Fibroblast of lung (primary cell): ENCODE results near the gene JAK1. TPM values are rescaled to one million over a fixed set of nuclear protein-coding genes. Genes with fewer than 3 reads are reported as not detected.

Experiments
- DNase-seq, 2 donors: peaks; one replicate each; pipeline versions ENCODE4 v3.0.0 to v3.0.0-alpha.2; 2010; ENCODE audit warnings: low read depth in 2 of 2
- H2AFZ ChIP-seq: 2 replicates; pipeline ENCODE4 v1.5.1; 2012; ENCODE audit warnings: low read length, control low read depth, inconsistent platforms
- H3K27ac ChIP-seq: 2 replicates; pipeline ENCODE4 v1.5.1; 2011; ENCODE audit warnings: low read length, control low read depth; ENCODE audit not compliant: insufficient read depth
- H3K27me3 ChIP-seq: 2 replicates; pipeline ENCODE4 v1.5.1; 2011; ENCODE audit warnings: mild to moderate bottlenecking, low read length; ENCODE audit not compliant: control insufficient read depth, insufficient read depth
- H3K36me3 ChIP-seq: 2 replicates; pipeline ENCODE4 v1.5.1; 2011; ENCODE audit warnings: low read length; ENCODE audit not compliant: control insufficient read depth, insufficient read depth
- H3K4me1 ChIP-seq: 2 replicates; pipeline ENCODE4 v1.5.1; 2011; ENCODE audit warnings: low read length; ENCODE audit not compliant: control insufficient read depth, insufficient read depth; ENCODE audit errors: extremely low read depth
- H3K4me2 ChIP-seq: 2 replicates; pipeline ENCODE4 v1.5.1; 2011; ENCODE audit warnings: low read length, control low read depth; ENCODE audit not compliant: insufficient read depth; ENCODE audit errors: extremely low read depth
- H3K4me3 ChIP-seq, 4 experiments: fragments of 200-600 bp in 1 of 4; sonication (generic) in 1 of 4; replicated peaks in 1 of 4; 2 replicates each; pipeline ENCODE4 v1.5.1; 2011 to 2016; ENCODE audit warnings: low read length in 4 of 4, low read depth in 3 of 4, mild to moderate bottlenecking in 3 of 4, control low read depth in 2 of 4, inconsistent platforms in 1 of 4, mixed read lengths in 1 of 4; ENCODE audit not compliant: insufficient read depth in 1 of 4; ENCODE audit errors: control extremely low read depth in 1 of 4
- H3K79me2 ChIP-seq: 2 replicates; pipeline ENCODE4 v1.5.1; 2012; ENCODE audit warnings: mild to moderate bottlenecking, low read length, inconsistent platforms; ENCODE audit not compliant: control insufficient read depth, insufficient read depth
- H3K9ac ChIP-seq: 2 replicates; pipeline ENCODE4 v1.5.1; 2011; ENCODE audit warnings: mild to moderate bottlenecking, low read length, control low read depth; ENCODE audit not compliant: insufficient read depth
- H3K9me3 ChIP-seq: 2 replicates; pipeline ENCODE4 v1.5.1; 2012; ENCODE audit warnings: low read depth, low read length; ENCODE audit not compliant: control insufficient read depth, insufficient read depth
- H4K20me1 ChIP-seq: 2 replicates; pipeline ENCODE4 v1.5.1; 2011; ENCODE audit warnings: low read length; ENCODE audit not compliant: control insufficient read depth, insufficient read depth; ENCODE audit errors: extremely low read depth
- CTCF ChIP-seq, 2 donors: IDR thresholded peaks in 1 of 2; conservative IDR thresholded peaks in 1 of 2; 1 replicate in 1 of 2; 2 replicates in 1 of 2; pipeline ENCODE4 v1.5.1; 2011 to 2012; ENCODE audit warnings: low read length in 2 of 2, control low read depth in 1 of 2, inconsistent platforms in 1 of 2, low read depth in 1 of 2, mild to moderate bottlenecking in 1 of 2
- EZH2 ChIP-seq: IDR thresholded peaks from 2 replicates; pipeline ENCODE4 v1.5.1; 2012; ENCODE audit warnings: low read length, control low read depth, mild to moderate bottlenecking; ENCODE audit errors: missing control alignments
- polyA plus RNA-seq, 2 donors: library from polyadenylated mRNA; depleted of rRNA in 1 of 2; stranded (reverse) in 1 of 2; unstranded in 1 of 2; fragments of >200 nt; gene quantifications; 2 replicates each; pipeline ENCODE4 v1.2.1, GENCODE V29; 2011 to 2012; ENCODE audit warnings: missing spikeins in 1 of 2
- total RNA-seq: library from RNA; depleted of rRNA; stranded (reverse); fragments of >200 nt; gene quantifications from 2 replicates; pipeline ENCODE4 v1.2.1, GENCODE V29; 2014

The JAK1 gene
- total and polyA plus RNA-seq, 2 donors (not counting 1 experiment from before 2014, with no cell fraction given) = 144 to 152 TPM

- Histone ChIP-seq H3K27me3 (no peaks in the 10 kb centered on the region), H3K4me1 (no peaks in the 10 kb centered on the region), H3K36me3 (no peaks in the 10 kb centered on the region), H3K9ac (no peak overlapping the region), H3K4me3 (no peak overlapping the region), H3K9me3 (no peaks in the 10 kb centered on the region), H3K27ac (no peak overlapping the region), H2AFZ (no peak overlapping the region), H4K20me1 (no peaks in the 10 kb centered on the region), H3K79me2 (no peaks in the 10 kb centered on the region), H3K4me2 (no peak overlapping the region)
- TF ChIP-seq EZH2 = no peak
- TF ChIP-seq CTCF (conservative IDR thresholded peaks at IDR 0.05 in 1 of 2, IDR thresholded peaks at IDR 0.05 in 1 of 2; ENCODE audit: low read depth in 1 of 2, low read length in 2 of 2) = no peak
- DNase-seq = no peak
Measured at GRCh38 chr1:64790832-64791487, 175.4 kb downstream of the JAK1 start.

Other genes with a start within 250 kb of the JAK1 start
- 5.6 and 7.7 TPM in 2 replicates for gene RAVER2, start 221.5 kb downstream of the JAK1 start, total RNA-seq
- gene RAVER2, start 221.5 kb downstream of the JAK1 start, polyA plus RNA-seq = 4.3 and 6.3 TPM in 2 replicates
- gene AK4, start 181.7 kb upstream of the JAK1 start, total RNA-seq = 6.3 and 13.9 TPM in 2 replicates
- gene AK4, start 181.7 kb upstream of the JAK1 start, polyA plus RNA-seq = 7.2 and 49.3 TPM in 2 replicates